Left forelimb (tissue), 1 donor: Measurements from ENCODE around the gene ITGA11.

ENCODE experiments used
- DNase-seq: peaks from one replicate; pipeline ENCODE4 v3.0.0-alpha.2; 2018; ENCODE audit warnings: low spot score

ITGA11 gene

GRCh38 chr15:68265081-68265480 lies 166.9 kb downstream of the ITGA11 start:
- DNase-seq = no peak

GRCh38 chr15:68264282-68264681 lies 167.7 kb downstream of the ITGA11 start:
- no peak for DNase-seq

GRCh38 chr15:68262514-68263356 lies 169.2 kb downstream of the ITGA11 start:
- DNase-seq = no peak

DNA sequence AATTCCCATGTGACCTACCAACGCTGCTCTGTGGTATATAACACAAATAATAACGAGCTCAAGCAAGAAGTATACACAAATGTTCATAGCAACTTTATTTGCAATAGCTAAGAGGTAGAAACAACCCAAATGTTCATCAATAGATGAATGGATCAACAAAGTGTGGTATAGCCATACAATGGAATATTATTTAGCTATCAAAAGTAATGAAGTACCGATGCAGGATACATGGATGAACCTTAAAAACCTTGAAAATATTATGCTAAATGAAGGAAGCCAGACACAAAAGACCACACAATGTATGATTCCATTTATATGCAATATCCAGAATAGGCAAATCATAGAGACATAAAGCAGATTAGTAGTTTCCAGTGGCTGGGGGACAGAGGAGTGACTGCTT lies 170.0 kb downstream of the ITGA11 start:
- no peak for DNase-seq

- no peak for DNase-seq
Observed at GRCh38 chr15:68261241-68261640, 170.7 kb downstream of the ITGA11 start.

- DNase-seq = no peak
Observed at GRCh38 chr15:68259883-68260282, 172.1 kb downstream of the ITGA11 start.

GRCh38 chr15:68258692-68259091 lies 173.3 kb downstream of the ITGA11 start:
- no peak for DNase-seq

DNA sequence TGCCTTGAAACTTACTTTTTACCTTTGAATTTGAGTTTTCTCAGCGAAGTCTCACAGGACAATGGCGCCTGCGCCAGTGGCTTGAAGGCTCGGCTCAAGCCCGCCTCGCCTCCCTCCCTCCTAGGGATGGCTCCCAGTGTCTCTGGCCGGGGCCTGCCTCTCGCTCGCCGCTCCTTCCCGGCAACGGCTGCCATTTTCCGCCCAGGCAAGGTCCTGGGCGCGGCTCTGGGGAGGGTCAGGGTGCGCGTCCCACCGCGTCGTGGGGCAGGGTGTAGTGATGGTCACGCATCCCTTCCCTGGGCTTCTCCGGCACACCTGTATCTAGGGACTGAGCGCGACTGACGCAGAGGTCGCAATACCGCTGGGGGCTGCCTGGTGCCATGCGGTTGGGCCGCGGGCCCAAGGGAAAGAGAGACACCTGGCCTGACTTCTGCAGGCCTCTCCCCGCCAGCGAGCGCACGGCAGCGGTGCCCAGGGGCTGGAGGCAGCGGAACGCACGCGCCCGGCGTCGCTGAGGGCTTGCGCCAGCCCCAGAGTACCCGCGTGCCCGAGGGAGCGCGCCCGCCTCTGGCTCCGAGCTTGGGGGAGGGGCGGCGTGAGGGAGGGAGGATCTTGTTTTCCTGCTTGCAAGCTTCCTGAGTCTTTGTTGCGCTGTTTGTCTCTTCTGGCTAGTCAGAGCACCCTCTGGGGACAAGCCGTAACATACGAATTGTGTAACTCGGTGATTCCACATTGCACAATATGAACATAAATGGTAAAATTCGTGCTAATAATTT lies 175.1 kb downstream of the ITGA11 start:
- peak; percentile 86 for DNase-seq

GRCh38 chr15:68252925-68253534 lies 178.9 kb downstream of the ITGA11 start:
- DNase-seq = no peak

DNA sequence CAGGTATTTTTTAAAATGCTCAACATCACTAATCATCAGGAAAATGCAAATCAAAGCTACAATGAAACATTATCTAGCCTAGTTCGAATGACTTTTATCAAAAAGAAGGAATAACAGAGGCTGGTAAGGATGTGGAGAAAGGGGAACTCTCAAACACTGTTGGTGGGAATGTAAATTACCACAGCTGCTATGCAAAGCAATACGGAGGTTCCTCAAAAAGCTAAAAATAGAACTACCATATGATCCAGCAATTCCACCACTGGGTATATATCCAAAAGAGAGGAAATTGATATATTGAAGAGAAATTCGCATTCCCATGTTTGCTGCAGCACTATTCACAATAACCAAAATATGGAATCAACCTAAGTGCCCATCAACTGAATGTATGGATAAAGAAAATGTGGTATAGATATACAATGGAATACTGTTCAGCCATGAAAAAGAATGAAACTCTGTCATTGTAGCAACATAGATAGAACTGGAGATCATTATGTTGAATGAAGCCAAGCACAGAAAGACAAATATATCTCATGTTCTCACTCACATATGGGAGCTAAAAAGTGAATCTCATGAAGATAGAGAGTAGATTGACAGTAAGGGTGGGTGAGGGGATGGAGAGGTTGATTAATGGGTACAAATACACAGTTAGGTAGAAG lies 182.8 kb downstream of the ITGA11 start:
- no peak for DNase-seq
